KOPT-K1 (cell line): Measurements from ENCODE around the gene ALOX12B.
"Not testable (repeated sequence)": the region's sequence is repeated elsewhere in the genome, so short reads cannot be mapped to it uniquely, and the experiment has no call there.

Experiments
- H3K27ac ChIP-seq: fragments of 200-600 bp; sonication (generic); 2 replicates; pipeline ENCODE4 v1.5.1; 2016; ENCODE audit warnings: antibody characterized with exemption, mild to moderate bottlenecking, low read depth, low read length; ENCODE audit not compliant: poor library complexity, severe bottlenecking
- H3K36me3 ChIP-seq: fragments of 200-600 bp; sonication (generic); 2 replicates; pipeline ENCODE4 v1.5.1; 2017; ENCODE audit warnings: antibody characterized with exemption, mild to moderate bottlenecking, low read length, moderate library complexity; ENCODE audit not compliant: insufficient read depth
- H3K9me3 ChIP-seq: fragments of 200-600 bp; sonication (generic); 2 replicates; pipeline ENCODE4 v1.5.1; 2017; ENCODE audit warnings: antibody characterized with exemption, low read length, mild to moderate bottlenecking; ENCODE audit not compliant: insufficient read depth, poor library complexity, severe bottlenecking

Gene ALOX12B

GRCh38 chr17:8106980-8107379, 19.5 kb upstream of the ALOX12B start:
- not testable (repeated sequence) for H3K36me3 ChIP-seq, H3K27ac ChIP-seq, H3K9me3 ChIP-seq

GRCh38 chr17:8105957-8106398, 18.5 kb upstream of the ALOX12B start:
- Histone ChIP-seq H3K36me3 (no peaks in the 10 kb centered on the region), H3K27ac (no peak overlapping the region), H3K9me3 (no peaks in the 10 kb centered on the region)

- no peaks in the 10 kb centered on the region for H3K36me3 ChIP-seq
- no peaks in the 10 kb centered on the region for H3K9me3 ChIP-seq
- no peak overlapping the region for H3K27ac ChIP-seq
These were observed 17.4 kb upstream of the ALOX12B start for GRCh38 chr17:8104911-8105310.

- Histone ChIP-seq H3K9me3 (no peaks in the 10 kb centered on the region), H3K27ac (no peak overlapping the region), H3K36me3 (no peaks in the 10 kb centered on the region)
These were observed 16.0 kb upstream of the ALOX12B start for GRCh38 chr17:8103549-8103948.

GRCh38 chr17:8101721-8102120, 14.2 kb upstream of the ALOX12B start:
- Histone ChIP-seq H3K27ac (no peak overlapping the region), H3K9me3 (no peaks in the 10 kb centered on the region)

GRCh38 chr17:8100763-8101162, 13.2 kb upstream of the ALOX12B start:
- no peak overlapping the region for H3K27ac ChIP-seq

More at GRCh38 chr17:8101721-8102120, 14.2 kb upstream of the ALOX12B start:
- H3K36me3 ChIP-seq: no peaks in the 10 kb centered on the region

GRCh38 chr17:8100111-8100510, 12.6 kb upstream of the ALOX12B start:
- no peaks in the 10 kb centered on the region for H3K36me3 ChIP-seq
- H3K27ac ChIP-seq: no peak overlapping the region
- H3K9me3 ChIP-seq: no peaks in the 10 kb centered on the region

More at GRCh38 chr17:8100763-8101162, 13.2 kb upstream of the ALOX12B start:
- Histone ChIP-seq H3K9me3 (no peaks in the 10 kb centered on the region), H3K36me3 (no peaks in the 10 kb centered on the region)

GRCh38 chr17:8096541-8096940, 9.0 kb upstream of the ALOX12B start:
- Histone ChIP-seq H3K27ac (no peak overlapping the region), H3K9me3 (no peaks in the 10 kb centered on the region), H3K36me3 (no peaks in the 10 kb centered on the region)

- H3K9me3 ChIP-seq: no peaks in the 10 kb centered on the region
- H3K27ac ChIP-seq: no peak overlapping the region
- no peaks in the 10 kb centered on the region for H3K36me3 ChIP-seq
These were observed 7.8 kb upstream of the ALOX12B start for GRCh38 chr17:8095361-8095760.

- no peaks in the 10 kb centered on the region for H3K9me3 ChIP-seq
- no peak overlapping the region for H3K27ac ChIP-seq
- H3K36me3 ChIP-seq: no peaks in the 10 kb centered on the region
These were observed 3.6 kb upstream of the ALOX12B start for GRCh38 chr17:8091033-8091687.

GRCh38 chr17:8089728-8090127, 2.2 kb upstream of the ALOX12B start:
- no peaks in the 10 kb centered on the region for H3K36me3 ChIP-seq
- no peaks in the 10 kb centered on the region for H3K9me3 ChIP-seq
- H3K27ac ChIP-seq: no peak overlapping the region

GRCh38 chr17:8087952-8088230, 375 bp upstream of the ALOX12B start:
- no peaks in the 10 kb centered on the region for H3K9me3 ChIP-seq
- H3K36me3 ChIP-seq: no peaks in the 10 kb centered on the region
- no peak overlapping the region for H3K27ac ChIP-seq

- H3K36me3 ChIP-seq: no peaks in the 10 kb centered on the region
- H3K27ac ChIP-seq: no peak overlapping the region
These were observed 3.3 kb downstream of the ALOX12B start for GRCh38 chr17:8084250-8084649.

GRCh38 chr17:8082292-8082691, 5.2 kb downstream of the ALOX12B start:
- H3K27ac ChIP-seq: no peak overlapping the region
- no peaks in the 10 kb centered on the region for H3K9me3 ChIP-seq
- no peaks in the 10 kb centered on the region for H3K36me3 ChIP-seq

More at GRCh38 chr17:8084250-8084649, 3.3 kb downstream of the ALOX12B start:
- no peaks in the 10 kb centered on the region for H3K9me3 ChIP-seq

- Histone ChIP-seq H3K36me3 (no peaks in the 10 kb centered on the region), H3K27ac (no peak overlapping the region), H3K9me3 (no peaks in the 10 kb centered on the region)
These were observed 5.6 kb downstream of the ALOX12B start for GRCh38 chr17:8081876-8082275.

GRCh38 chr17:8080799-8081219, 6.7 kb downstream of the ALOX12B start:
- Histone ChIP-seq H3K9me3 (no peaks in the 10 kb centered on the region), H3K36me3 (no peaks in the 10 kb centered on the region), H3K27ac (no peak overlapping the region)
